ENCODE measurements around the gene LSP1.
A peak's percentile ranks its signal among the peaks of the same experiment; 100 is the strongest.
"Not testable (repeated sequence)": the region's sequence is repeated elsewhere in the genome, so short reads cannot be mapped to it uniquely, and the experiment has no call there.

Gene LSP1, protein sequence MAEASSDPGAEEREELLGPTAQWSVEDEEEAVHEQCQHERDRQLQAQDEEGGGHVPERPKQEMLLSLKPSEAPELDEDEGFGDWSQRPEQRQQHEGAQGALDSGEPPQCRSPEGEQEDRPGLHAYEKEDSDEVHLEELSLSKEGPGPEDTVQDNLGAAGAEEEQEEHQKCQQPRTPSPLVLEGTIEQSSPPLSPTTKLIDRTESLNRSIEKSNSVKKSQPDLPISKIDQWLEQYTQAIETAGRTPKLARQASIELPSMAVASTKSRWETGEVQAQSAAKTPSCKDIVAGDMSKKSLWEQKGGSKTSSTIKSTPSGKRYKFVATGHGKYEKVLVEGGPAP

DNA sequence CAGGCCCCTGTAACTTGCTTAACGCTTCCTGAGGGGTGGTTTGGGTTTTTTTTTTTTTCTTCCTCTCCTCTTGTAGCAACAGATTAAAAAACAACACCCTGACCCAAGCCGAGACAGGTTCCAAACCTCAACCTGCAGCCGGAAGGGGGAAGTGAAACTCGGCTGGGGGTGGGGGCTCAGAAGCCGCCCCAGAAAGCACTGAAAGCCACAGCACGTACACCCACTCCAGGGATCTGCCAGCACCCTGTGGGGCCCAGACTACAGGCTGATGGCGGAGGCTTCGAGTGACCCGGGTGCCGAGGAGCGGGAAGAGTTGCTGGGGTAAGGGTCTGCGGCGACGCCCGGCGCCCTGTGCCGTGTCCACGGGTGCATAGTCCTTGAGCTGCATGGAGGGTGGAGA lies at the start of gene LSP1:
LSP1 (plus strand) TSS at position 208 of the 400 bp plus-strand sequence; CDS start at position 269, 61 bp downstream.
- DNase-seq (ENCODE audit: low read depth in 3 of 3): peak; percentile 64 to 75 (median 71)

DNA sequence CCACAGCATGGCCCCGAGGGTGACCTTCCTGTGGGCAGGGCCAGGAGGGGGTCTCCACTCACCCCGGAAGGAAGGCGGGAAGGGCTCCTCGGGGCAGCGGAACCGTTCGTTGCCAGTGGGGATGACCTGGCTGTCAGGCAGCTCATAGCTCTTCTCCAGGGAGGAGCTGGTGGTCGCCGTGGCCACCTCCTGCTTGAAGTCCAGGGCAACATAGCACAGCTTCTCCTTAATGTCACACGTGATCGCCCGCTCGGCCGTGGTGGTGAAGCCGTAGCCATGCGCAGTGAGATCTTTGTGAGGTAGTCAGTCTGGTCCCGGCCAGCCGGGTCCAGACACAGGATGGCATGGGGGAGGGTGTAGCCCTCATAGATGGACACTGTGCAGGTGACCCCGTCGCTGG lies 49.6 kb upstream of the LSP1 start:
- DNase-seq (ENCODE audit: low read depth in 3 of 3): no peak

DNA sequence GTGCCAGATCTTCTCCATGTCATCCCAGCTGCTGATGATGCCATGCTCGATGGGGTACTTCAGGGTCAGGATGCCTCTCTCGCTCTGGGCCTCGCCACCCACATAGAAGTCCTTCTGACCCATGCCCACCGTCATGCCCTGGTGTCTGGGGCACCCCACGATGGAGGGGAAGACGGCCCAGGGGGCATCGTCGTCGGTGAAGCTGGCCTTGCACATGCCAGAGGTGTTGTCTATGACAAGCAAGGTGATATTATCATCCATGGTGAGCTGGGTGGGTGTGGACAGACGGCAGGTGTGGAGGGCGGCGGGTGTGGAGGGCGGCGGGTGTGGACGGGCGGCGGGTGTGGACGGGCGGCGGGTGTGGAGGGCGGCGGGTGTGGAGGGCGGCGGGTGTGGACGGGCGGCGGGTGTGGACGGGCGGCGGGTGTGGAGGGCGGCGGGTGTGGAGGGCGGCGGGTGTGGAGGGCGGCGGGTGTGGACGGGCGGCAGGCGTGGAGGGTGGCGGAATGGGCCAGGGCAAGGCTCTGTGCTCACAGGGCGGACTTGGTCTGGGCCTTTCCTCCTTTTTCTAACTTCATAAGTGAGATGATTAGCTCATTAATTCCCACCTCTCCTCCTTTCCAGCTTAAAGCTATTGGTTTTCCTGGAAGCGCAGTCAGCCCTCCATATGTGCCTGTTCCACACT lies 48.9 kb upstream of the LSP1 start:
- DNase-seq (ENCODE audit: low read depth in 3 of 3): not testable (repeated sequence)

DNA sequence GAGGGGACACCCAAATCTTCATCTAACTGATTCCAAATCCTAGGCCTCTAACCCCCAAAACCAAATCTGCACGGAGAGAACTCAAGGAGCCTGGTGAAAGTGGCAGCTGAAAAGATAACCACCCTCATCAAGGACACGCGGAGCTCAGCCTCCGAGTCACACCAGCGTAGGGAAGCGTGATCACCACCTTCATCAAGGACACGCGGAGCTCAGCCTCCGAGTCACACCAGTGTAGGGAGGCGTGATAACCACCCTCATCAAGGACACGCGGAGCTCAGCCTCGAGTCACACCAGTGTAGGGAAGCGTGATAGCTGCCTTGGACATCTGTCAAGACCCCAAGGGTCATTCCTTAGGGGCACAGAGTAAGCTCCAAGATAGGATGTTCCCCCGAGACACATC lies 47.4 kb upstream of the LSP1 start:
- no peak for DNase-seq (ENCODE audit: low read depth in 3 of 3)

DNA sequence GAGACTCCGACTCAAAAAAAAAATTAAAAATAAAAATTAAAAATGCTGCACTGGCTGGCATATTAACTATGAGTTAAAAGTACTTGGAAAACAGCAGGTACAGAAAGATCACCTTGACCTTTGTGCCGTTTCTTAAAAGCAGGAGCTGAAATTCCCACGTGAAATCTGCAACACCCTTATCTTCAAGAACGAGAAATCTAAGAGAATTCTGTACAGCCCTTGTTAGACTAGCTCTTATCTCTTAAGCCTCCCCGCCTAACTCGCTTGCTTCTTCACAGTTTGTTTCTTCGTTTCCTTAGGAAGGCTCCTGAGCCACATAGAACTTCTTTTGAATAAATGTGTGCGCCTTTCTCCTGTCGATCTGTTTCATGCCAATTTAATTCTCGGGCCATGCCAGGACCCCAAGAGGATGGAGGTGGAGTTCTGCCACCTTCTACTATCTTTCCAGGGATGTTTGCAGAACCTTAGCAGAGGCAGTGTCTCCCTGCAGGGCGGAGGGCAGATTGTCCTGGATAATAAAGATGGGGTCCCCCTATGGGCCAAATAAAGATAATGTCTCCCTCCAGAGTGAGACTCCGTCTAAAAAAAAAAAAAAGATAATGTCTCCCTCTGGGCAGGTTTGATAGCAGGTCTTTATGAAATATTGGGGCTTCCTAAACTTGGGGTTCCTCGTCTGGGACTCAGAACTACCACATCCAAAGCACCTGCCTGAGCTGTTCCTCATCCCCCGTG lies 45.5 kb upstream of the LSP1 start:
- DNase-seq (ENCODE audit: low read depth in 3 of 3): no peak

DNA sequence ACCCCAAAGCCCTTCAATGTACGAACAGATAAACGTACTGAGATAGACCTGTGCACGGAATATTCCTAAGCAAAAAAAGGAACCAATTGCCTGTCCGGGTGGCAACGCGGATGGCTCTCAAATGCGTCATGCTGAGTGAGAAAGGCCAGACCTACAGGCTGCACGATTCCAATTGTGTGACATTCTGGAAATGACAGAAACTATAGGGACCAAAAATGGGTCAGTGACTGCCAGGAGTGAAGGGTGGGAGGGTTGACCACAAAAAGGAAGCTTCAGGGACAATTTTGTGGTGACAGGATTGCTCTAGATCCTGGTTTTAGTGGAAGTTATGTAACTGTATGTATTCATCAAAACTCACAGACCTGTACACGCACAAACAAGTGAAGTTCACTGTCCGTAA lies 42.1 kb upstream of the LSP1 start:
- no peak for DNase-seq (ENCODE audit: low read depth in 3 of 3)

DNA sequence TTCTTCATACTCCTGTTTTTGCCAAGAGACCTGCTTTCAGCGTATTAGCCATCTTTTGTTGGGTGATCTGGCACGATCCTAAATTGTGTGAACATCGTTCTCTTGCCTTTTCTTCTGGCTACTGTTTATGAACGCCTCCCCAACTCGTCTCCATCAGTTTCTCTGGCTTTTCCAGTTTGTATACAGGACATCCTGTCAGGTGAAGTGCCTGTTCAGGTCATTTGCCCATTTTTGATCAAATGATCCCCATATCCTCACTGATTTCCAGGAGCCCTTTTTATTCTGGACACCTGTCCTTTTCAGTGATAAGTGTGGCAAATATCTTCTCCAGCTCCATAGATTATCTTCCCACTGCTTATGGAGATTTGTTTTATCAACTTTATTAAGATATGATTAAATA lies 40.6 kb upstream of the LSP1 start:
- no peak for DNase-seq (ENCODE audit: low read depth in 3 of 3)

DNA sequence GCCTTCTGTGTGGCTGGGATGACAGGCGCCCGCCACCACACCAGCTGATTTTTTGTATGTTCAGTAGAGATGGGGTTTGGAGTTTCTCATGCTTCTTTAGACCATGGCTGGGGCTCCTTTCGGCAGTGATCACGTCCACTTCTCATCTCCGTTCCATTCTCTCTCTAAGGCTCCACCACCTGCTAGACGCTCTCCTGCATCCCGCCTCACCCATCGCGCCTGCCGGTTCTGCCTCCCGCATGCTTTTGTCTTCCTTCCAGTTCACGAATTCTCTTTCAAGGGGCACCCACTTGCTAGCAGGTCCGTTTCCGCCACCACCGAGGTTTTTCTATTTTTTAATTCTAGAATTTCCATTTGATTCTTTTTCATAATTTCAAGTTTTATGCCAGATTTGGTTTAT lies 40.1 kb upstream of the LSP1 start:
- DNase-seq (ENCODE audit: low read depth in 3 of 3): no peak

DNA sequence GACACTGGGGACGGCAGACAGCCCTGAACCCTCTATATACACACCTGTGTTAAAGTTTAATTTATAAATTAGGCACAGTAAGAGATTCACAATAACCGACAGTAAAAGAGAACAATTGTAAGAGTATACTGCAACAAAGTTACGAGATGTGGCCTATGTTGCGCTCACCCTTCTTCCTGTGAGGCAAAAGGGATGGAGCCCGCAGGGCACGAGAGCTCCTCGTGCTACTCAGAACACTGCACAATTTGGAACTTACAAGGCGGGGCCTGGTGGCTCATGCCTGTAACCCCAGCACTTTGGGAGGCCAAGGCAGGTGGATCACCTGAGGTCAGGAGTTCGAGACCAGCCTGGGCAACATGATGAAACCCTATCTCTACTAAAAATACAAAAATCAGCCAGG lies 39.5 kb upstream of the LSP1 start:
- DNase-seq (ENCODE audit: low read depth in 3 of 3): not testable (repeated sequence)

DNA sequence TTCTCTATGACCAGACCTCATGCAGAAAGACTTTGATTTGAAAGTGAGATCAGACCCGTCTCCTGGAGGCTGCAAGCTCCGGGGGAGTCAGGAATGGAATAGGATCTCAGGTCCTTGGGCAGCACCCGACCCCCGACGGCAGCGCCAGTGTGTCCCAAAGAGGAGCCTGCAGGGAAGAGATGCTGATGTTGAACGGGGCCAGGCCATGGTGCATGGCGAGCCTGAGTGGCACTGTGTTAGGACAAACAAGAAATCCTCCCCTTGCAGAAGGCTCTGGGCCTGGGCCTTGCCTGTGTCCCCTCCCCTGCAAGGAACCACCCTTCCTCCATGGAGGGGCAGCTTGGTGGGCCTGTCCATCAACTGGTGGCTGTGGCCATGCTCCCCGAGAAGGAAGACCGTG lies 38.2 kb upstream of the LSP1 start:
- DNase-seq (ENCODE audit: low read depth in 3 of 3): no peak

DNA sequence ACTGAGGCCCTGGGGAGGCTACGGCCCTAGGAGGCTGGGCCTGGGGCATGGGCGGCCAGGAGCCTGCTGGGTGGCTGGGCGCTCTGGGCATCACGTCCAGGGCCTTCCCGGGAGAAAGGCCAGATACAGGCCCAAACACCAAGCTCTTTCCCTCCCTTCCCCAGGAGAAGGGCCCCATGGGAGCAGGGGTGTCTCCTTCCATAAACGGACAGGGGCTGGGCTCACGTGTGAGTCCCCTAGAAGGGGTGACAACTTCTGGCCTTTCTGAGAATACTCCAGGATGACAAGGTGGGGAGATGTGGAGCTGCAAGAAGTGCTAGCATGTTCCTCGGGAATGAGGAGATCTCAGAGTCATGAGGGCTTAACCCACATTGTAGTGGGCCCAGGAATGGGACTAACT lies 37.6 kb upstream of the LSP1 start:
- no peak for DNase-seq (ENCODE audit: low read depth in 3 of 3)

DNA sequence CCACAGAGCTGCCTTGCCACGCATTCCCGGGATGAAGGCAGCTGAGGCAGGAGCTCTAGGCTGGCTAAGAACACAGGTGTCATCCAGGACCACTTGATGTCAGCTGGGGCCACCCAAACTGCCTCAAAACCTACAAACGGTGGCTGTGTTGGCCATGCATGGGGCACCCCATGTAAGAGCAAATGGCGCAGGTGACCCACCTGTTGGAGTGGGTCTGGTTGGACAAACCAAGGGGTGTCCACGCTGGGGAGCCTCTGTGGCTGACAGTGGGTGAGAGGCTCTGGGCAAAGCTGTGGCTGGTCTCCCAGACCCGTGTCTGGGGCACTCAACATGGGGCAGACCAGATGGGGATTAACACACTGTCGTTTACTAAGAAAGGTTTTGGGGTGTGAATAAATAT lies 37.1 kb upstream of the LSP1 start:
- no peak for DNase-seq (ENCODE audit: low read depth in 3 of 3)

DNA sequence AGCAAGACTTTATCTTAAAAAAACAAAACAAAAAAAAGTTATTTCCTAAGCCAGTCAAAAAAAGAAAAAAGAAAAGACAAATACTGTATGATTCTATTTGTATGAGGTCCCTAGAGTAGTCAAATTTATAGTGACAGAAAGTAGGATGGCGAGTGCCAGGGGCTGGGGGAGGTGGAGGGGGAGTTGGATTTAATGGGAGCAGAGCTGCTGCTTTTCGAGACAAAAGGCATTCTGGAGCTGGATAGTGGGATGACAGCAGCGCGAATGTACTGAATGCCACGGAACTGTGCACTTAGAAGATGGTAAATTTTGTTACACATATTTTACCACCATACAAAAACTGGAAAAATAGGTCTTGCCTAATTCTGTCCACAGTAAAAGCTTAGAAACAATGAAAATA lies 35.9 kb upstream of the LSP1 start:
- no peak for DNase-seq (ENCODE audit: low read depth in 3 of 3)

DNA sequence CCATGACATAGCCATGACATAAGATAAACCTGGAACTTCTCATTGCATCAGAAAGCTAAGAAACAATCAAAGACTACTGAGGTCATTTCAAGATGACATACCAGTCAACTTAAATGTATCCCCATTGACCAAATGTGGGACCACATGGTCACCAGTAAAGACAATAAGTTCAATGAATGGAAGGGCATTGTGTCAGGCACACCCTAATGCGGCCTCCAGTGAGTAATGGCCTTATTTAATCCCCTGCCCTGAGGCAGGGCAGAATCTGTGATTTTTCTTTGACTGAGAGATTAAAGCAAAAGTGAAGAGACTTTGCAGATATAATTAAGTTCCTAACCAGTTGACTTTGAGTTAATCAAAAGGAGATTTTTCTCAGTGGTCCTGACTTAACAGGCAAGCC lies 35.4 kb upstream of the LSP1 start:
- no peak for DNase-seq (ENCODE audit: low read depth in 3 of 3)

DNA sequence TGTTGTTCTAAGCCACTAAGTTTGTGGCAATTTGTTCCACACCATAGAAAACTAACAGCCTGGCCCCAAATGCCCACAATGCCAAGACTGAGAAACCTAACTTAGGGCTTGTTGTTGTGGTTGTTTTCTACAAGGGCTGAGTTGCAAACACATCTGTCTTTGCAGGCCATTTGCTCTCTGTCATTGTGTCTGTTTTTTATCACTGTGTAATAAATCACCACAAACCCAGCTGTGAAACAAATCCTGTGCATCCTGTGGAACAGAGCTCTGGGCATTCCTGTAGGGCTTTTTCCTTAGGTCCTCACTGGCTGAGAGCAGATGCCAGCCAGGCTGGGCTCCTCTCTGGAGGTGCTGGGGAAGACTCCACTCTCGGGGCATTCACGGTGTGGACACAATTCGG lies 33.8 kb upstream of the LSP1 start:
- DNase-seq (ENCODE audit: low read depth in 3 of 3): no peak

DNA sequence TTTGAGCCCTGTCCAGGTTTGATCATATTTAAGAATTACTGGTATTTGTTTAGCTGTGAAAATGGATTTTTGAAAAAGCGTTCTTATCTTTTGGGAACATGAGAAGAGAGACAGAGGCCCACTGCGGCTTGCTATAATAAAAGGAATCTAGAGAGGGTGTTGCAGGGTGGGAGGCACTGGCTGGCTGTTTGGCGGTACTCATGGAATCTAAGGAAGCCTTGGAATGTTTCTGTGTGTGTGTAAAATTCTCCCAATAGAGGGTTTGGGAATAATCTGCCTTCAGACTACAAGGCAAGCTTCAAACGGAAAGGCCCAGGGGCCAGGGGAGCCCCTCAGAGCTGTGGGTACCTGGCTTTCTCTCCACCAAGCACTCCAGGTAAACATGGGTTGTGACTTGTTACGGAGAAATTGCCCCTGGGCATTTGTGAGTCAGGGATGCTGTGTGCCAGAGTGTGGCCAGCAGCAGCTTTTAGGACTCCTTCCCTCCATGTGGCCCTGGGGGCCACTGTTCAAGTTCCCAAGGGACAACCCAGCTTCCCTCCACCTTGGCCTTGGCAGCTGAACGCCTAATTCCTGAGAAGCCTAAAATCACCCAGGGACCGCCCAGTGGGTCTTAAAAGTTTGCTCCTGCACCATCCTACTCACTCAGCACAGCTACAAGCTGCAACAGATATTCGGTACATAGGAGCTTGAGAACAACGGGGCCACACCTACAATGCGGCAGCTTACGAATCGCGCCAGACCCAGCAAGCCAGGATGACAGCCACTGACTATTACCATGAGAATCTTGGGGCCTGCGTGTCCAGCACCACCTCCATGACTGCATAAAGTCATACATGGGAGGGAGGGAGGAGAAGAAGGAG lies 32.2 kb upstream of the LSP1 start:
- no peak for DNase-seq (ENCODE audit: low read depth in 3 of 3)

DNA sequence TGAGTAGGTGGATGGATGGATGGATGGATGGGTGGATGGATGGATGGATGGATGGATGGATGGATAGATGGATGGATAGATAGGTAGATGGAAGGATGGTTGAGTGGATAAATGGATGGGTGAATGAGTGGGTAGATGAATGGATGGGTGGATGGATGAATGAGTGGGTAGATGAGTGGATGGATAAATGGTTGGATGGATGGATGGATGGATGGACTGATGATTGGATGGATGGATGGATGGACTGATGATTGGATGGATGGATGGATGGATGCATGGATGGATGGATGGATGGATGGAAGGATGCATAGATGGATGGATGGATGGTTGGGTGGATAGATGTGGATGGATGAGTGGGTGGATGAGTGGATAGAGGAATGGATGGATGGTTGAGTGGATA lies 31.3 kb upstream of the LSP1 start:
- no peak for DNase-seq (ENCODE audit: low read depth in 3 of 3)

DNA sequence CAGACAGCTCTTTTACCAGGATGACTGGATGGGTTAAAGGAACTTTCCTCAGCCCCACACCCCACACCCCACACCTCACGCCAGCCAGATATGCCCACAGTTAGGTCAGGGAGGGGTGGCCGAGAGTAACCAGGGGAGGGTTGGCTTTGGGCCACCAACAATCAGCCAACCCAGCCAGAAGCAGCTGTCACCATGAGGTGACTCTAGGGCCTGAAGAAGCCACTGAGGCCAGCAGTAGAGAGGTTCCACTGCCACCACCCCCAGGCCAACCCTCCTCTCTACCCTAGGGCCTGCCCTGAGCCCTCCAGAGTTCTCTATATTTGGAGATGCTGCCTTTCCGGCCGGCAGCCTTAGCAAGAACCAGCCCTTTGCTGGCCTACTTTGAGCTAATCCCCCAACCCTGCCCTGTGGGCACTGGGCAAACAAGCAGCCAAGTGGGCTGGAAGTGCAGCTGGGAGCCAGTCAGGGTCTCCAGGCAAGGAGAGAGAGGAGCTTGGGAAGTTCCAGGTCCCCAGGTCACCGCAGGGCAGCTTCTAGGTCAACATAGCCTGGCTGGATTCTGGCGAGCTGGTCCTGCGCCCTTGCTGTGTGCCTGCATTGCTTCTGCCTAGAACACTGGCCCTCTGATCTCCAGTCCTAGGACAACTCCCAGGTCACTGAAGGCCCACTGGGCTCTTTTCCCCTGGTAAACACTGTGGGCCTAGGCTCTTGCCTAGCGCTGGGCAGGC lies 30.1 kb upstream of the LSP1 start:
- DNase-seq (ENCODE audit: low read depth in 3 of 3): no peak

DNA sequence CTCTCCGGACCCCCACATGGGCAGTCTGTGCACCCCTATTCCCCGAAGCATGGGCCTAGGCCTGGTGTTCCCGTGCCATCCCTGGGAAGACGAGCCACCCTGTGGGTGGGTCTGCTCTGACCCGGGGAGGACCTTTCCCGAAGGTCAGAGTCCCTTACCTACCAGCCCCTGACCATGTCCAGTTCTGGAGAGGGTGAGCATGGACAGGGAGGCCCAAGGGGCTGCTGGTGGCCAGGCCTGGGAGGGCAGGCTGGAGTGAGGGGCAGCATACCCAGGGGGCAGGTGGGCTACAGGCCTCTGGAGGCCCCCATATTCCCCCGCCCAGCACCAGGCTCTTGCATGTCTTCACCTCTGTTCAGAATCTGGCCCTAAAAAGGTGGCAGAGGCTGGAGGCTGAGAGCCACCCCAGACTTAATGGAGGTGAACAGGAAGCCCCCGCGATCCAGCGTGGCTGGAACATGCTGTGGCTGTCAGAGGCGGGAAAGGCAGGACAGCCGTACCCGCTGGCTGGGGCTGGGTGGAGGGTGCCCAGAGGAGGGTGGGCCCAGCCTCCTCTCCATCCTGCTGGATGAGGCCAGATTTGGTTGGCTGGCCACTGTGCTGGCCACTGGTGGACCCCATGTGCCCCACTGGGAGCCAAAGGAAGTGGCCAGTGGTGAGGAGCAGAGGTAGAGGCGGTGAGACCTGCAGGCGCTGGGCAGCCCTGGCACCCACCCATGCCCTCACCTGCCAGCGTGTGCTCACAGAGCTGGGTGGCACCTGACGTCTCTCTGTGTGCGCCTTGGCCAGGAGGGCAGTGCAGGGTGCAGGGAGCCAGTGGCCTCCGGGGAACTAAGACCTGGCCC lies 29.3 kb upstream of the LSP1 start:
- DNase-seq (ENCODE audit: low read depth in 3 of 3): no peak
